GM12878 (cell line): ENCODE results near the gene SPTBN2. TPM values are rescaled to one million over a fixed set of nuclear protein-coding genes. Genes with fewer than 3 reads are reported as not detected.

Experiments
- polyA plus RNA-seq, 11 experiments: library from polyadenylated mRNA; depleted of rRNA in 4 of 11; unstranded in 6 of 11; stranded (reverse) in 5 of 11; fragments of >200 nt; fragmentation: Nextera tagmentation in 4 of 11; fragmentation: Illumina TruSeq in 1 of 11; extraction: Ambion mirVana in 4 of 11; extraction: Trizol in 1 of 11; gene quantifications; 1 replicate in 1 of 11; 2 replicates in 10 of 11; pipeline versions ENCODE4 v1.2.1 to v1.2.3, GENCODE V29; 2011 to 2016; ENCODE audit warnings: inconsistent platforms in 2 of 11, missing spikeins in 2 of 11, low read depth in 1 of 11
- small RNA-seq: library from RNA; depleted of rRNA; stranded (forward); fragments of <200 nt; gene quantifications from one replicate; pipeline ENCODE3, GENCODE V24; 2014
- total RNA-seq, 4 experiments: library from RNA; depleted of rRNA in 3 of 4; stranded (reverse); fragments of >200 nt in 3 of 4; fragmentation: Illumina TruSeq in 1 of 4; extraction: Trizol in 1 of 4; gene quantifications; 2 replicates each; pipeline versions ENCODE4 v1.2.1 to v1.2.3, GENCODE V29; 2013 to 2021

Gene SPTBN2
- total and polyA plus RNA-seq, 10 of the 15 experiments (the other 5 are each of a cell fraction or from before 2014, with no cell fraction given) = 0.38 to 1.0 (median 0.69) TPM; not detected in 5

Small RNAs within 50 kb of the gene (small RNA-seq; reads per million reads assigned to genes)
- not detected for gene RN7SL12P

Other genes with a start within 250 kb of the SPTBN2 start
Only the 7 nearest of the 14 such genes appear.
- gene CCDC87, start 136.2 kb downstream of the SPTBN2 start, total RNA-seq (2014; rRNA removed) = 0.17 TPM in 1 of 2 replicates, not detected in the other
- gene CCDC87, start 136.2 kb downstream of the SPTBN2 start, total RNA-seq (2014; rRNA removed; fragmentation: Illumina TruSeq; extraction: Trizol) = 0.09 TPM in 1 of 2 replicates, not detected in the other
- gene CCDC87, start 136.2 kb downstream of the SPTBN2 start, total RNA-seq (2021) = 0.08 and 0.13 TPM in 2 replicates
- 0.04 TPM in 1 of 2 replicates, not detected in the other for gene CCDC87, start 136.2 kb downstream of the SPTBN2 start, polyA plus RNA-seq (2011; rRNA removed)
- 0.07 TPM in 1 of 2 replicates, not detected in the other for gene CCDC87, start 136.2 kb downstream of the SPTBN2 start, polyA plus RNA-seq (2014; fragmentation: Illumina TruSeq; extraction: Trizol)
- gene CCDC87, start 136.2 kb downstream of the SPTBN2 start, polyA plus RNA-seq (2014; fragmentation: Nextera tagmentation; extraction: Ambion mirVana) = under 1 TPM in 1 of 2 experiments, not detected in 1; 0.02 TPM
- not detected in 2 replicates for gene CCDC87, start 136.2 kb downstream of the SPTBN2 start, polyA plus RNA-seq (2014; rRNA removed)
- under 1 TPM in 1 of 2 experiments, not detected in 1; 0.11 TPM for gene CCDC87, start 136.2 kb downstream of the SPTBN2 start, polyA plus RNA-seq (2016; fragmentation: Nextera tagmentation; extraction: Ambion mirVana)
- 35.8 and 40.6 TPM in 2 replicates for gene CCS, start 136.0 kb downstream of the SPTBN2 start, total RNA-seq (2014; rRNA removed)
- gene CCS, start 136.0 kb downstream of the SPTBN2 start, total RNA-seq (2014; rRNA removed; fragmentation: Illumina TruSeq; extraction: Trizol) = 25.3 and 25.8 TPM in 2 replicates
- gene CCS, start 136.0 kb downstream of the SPTBN2 start, total RNA-seq (2021) = 33.8 and 35.3 TPM in 2 replicates
- gene CCS, start 136.0 kb downstream of the SPTBN2 start, polyA plus RNA-seq (2011; rRNA removed) = 10.9 and 15.7 TPM in 2 replicates
- gene CCS, start 136.0 kb downstream of the SPTBN2 start, polyA plus RNA-seq (2014; fragmentation: Illumina TruSeq; extraction: Trizol) = 7.0 and 20.5 TPM in 2 replicates
- 1 to 10 TPM; 1.5 to 7.6 TPM for gene CCS, start 136.0 kb downstream of the SPTBN2 start, polyA plus RNA-seq (2014; fragmentation: Nextera tagmentation; extraction: Ambion mirVana)
- 44.2 and 46.6 TPM in 2 replicates for gene CCS, start 136.0 kb downstream of the SPTBN2 start, polyA plus RNA-seq (2014; rRNA removed)
- gene CCS, start 136.0 kb downstream of the SPTBN2 start, polyA plus RNA-seq (2016; fragmentation: Nextera tagmentation; extraction: Ambion mirVana) = 10 to 100 TPM; 41.9 to 44.1 TPM
- 51.2 and 63.3 TPM in 2 replicates for gene RBM14, start 112.6 kb downstream of the SPTBN2 start, total RNA-seq (2014; rRNA removed)
- gene RBM14, start 112.6 kb downstream of the SPTBN2 start, total RNA-seq (2014; rRNA removed; fragmentation: Illumina TruSeq; extraction: Trizol) = 30.6 and 34.4 TPM in 2 replicates
- 114 and 133 TPM in 2 replicates for gene RBM14, start 112.6 kb downstream of the SPTBN2 start, total RNA-seq (2021)
- 18.1 and 29.0 TPM in 2 replicates for gene RBM14, start 112.6 kb downstream of the SPTBN2 start, polyA plus RNA-seq (2011; rRNA removed)
- 33.3 and 34.4 TPM in 2 replicates for gene RBM14, start 112.6 kb downstream of the SPTBN2 start, polyA plus RNA-seq (2014; fragmentation: Illumina TruSeq; extraction: Trizol)
- gene RBM14, start 112.6 kb downstream of the SPTBN2 start, polyA plus RNA-seq (2014; fragmentation: Nextera tagmentation; extraction: Ambion mirVana) = 10 to 100 TPM in 1 of 2 experiments, 1 to 10 TPM in 1; 5.4 to 16.1 TPM
- gene RBM14, start 112.6 kb downstream of the SPTBN2 start, polyA plus RNA-seq (2014; rRNA removed) = 54.6 and 59.2 TPM in 2 replicates
- 100 to 1,000 TPM; 138 to 140 TPM for gene RBM14, start 112.6 kb downstream of the SPTBN2 start, polyA plus RNA-seq (2016; fragmentation: Nextera tagmentation; extraction: Ambion mirVana)
- 98.9 and 105 TPM in 2 replicates for gene RBM4, start 90.5 kb downstream of the SPTBN2 start, total RNA-seq (2014; rRNA removed)
- 107 and 108 TPM in 2 replicates for gene RBM4, start 90.5 kb downstream of the SPTBN2 start, total RNA-seq (2014; rRNA removed; fragmentation: Illumina TruSeq; extraction: Trizol)
- gene RBM4, start 90.5 kb downstream of the SPTBN2 start, total RNA-seq (2021) = 112 and 130 TPM in 2 replicates
- gene RBM4, start 90.5 kb downstream of the SPTBN2 start, polyA plus RNA-seq (2011; rRNA removed) = 170 and 175 TPM in 2 replicates
- gene RBM4, start 90.5 kb downstream of the SPTBN2 start, polyA plus RNA-seq (2014; fragmentation: Illumina TruSeq; extraction: Trizol) = 115 and 121 TPM in 2 replicates
- 100 to 1,000 TPM; 163 to 224 TPM for gene RBM4, start 90.5 kb downstream of the SPTBN2 start, polyA plus RNA-seq (2014; fragmentation: Nextera tagmentation; extraction: Ambion mirVana)
- 128 and 135 TPM in 2 replicates for gene RBM4, start 90.5 kb downstream of the SPTBN2 start, polyA plus RNA-seq (2014; rRNA removed)
- 100 to 1,000 TPM; 141 to 144 TPM for gene RBM4, start 90.5 kb downstream of the SPTBN2 start, polyA plus RNA-seq (2016; fragmentation: Nextera tagmentation; extraction: Ambion mirVana)
- 15.5 and 16.2 TPM in 2 replicates for gene RBM4B, start 51.3 kb downstream of the SPTBN2 start, total RNA-seq (2014; rRNA removed)
- 16.4 and 17.2 TPM in 2 replicates for gene RBM4B, start 51.3 kb downstream of the SPTBN2 start, total RNA-seq (2014; rRNA removed; fragmentation: Illumina TruSeq; extraction: Trizol)
- gene RBM4B, start 51.3 kb downstream of the SPTBN2 start, total RNA-seq (2021) = 15.0 and 16.1 TPM in 2 replicates
- gene RBM4B, start 51.3 kb downstream of the SPTBN2 start, polyA plus RNA-seq (2011; rRNA removed) = 37.0 and 38.1 TPM in 2 replicates
- 19.4 and 20.6 TPM in 2 replicates for gene RBM4B, start 51.3 kb downstream of the SPTBN2 start, polyA plus RNA-seq (2014; fragmentation: Illumina TruSeq; extraction: Trizol)
- gene RBM4B, start 51.3 kb downstream of the SPTBN2 start, polyA plus RNA-seq (2014; fragmentation: Nextera tagmentation; extraction: Ambion mirVana) = 10 to 100 TPM; 17.2 to 23.8 TPM
- gene RBM4B, start 51.3 kb downstream of the SPTBN2 start, polyA plus RNA-seq (2014; rRNA removed) = 23.6 and 26.5 TPM in 2 replicates
- gene RBM4B, start 51.3 kb downstream of the SPTBN2 start, polyA plus RNA-seq (2016; fragmentation: Nextera tagmentation; extraction: Ambion mirVana) = 10 to 100 TPM; 28.1 to 36.8 TPM
- 30.6 and 32.9 TPM in 2 replicates for gene RCE1, start 114.2 kb upstream of the SPTBN2 start, total RNA-seq (2014; rRNA removed)
- 9.0 and 9.2 TPM in 2 replicates for gene RCE1, start 114.2 kb upstream of the SPTBN2 start, total RNA-seq (2014; rRNA removed; fragmentation: Illumina TruSeq; extraction: Trizol)
- gene RCE1, start 114.2 kb upstream of the SPTBN2 start, total RNA-seq (2021) = 18.6 and 21.8 TPM in 2 replicates
- 5.1 and 10.9 TPM in 2 replicates for gene RCE1, start 114.2 kb upstream of the SPTBN2 start, polyA plus RNA-seq (2011; rRNA removed)
- gene RCE1, start 114.2 kb upstream of the SPTBN2 start, polyA plus RNA-seq (2014; fragmentation: Illumina TruSeq; extraction: Trizol) = 4.0 and 8.3 TPM in 2 replicates
- 1 to 10 TPM in 1 of 2 experiments, under 1 TPM in 1; 0.79 to 2.0 TPM for gene RCE1, start 114.2 kb upstream of the SPTBN2 start, polyA plus RNA-seq (2014; fragmentation: Nextera tagmentation; extraction: Ambion mirVana)
- 27.0 and 29.2 TPM in 2 replicates for gene RCE1, start 114.2 kb upstream of the SPTBN2 start, polyA plus RNA-seq (2014; rRNA removed)
- 10 to 100 TPM; 22.6 to 24.6 TPM for gene RCE1, start 114.2 kb upstream of the SPTBN2 start, polyA plus RNA-seq (2016; fragmentation: Nextera tagmentation; extraction: Ambion mirVana)
- 26.4 and 33.9 TPM in 2 replicates for gene LRFN4, start 127.8 kb upstream of the SPTBN2 start, total RNA-seq (2014; rRNA removed)
- 3.0 and 4.3 TPM in 2 replicates for gene LRFN4, start 127.8 kb upstream of the SPTBN2 start, total RNA-seq (2014; rRNA removed; fragmentation: Illumina TruSeq; extraction: Trizol)
- 39.2 and 43.8 TPM in 2 replicates for gene LRFN4, start 127.8 kb upstream of the SPTBN2 start, total RNA-seq (2021)
- 1.7 and 5.5 TPM in 2 replicates for gene LRFN4, start 127.8 kb upstream of the SPTBN2 start, polyA plus RNA-seq (2011; rRNA removed)
- 0.06 and 0.66 TPM in 2 replicates for gene LRFN4, start 127.8 kb upstream of the SPTBN2 start, polyA plus RNA-seq (2014; fragmentation: Illumina TruSeq; extraction: Trizol)
- gene LRFN4, start 127.8 kb upstream of the SPTBN2 start, polyA plus RNA-seq (2014; fragmentation: Nextera tagmentation; extraction: Ambion mirVana) = under 1 TPM; 0.03 to 0.82 TPM
- 30.5 and 38.5 TPM in 2 replicates for gene LRFN4, start 127.8 kb upstream of the SPTBN2 start, polyA plus RNA-seq (2014; rRNA removed)
- gene LRFN4, start 127.8 kb upstream of the SPTBN2 start, polyA plus RNA-seq (2016; fragmentation: Nextera tagmentation; extraction: Ambion mirVana) = 1 to 10 TPM; 2.4 to 7.1 TPM